HepG2 (cell line): Measurements from ENCODE around the gene HSD11B2. TPM values are rescaled to one million over a fixed set of nuclear protein-coding genes. Genes with fewer than 3 reads are reported as not detected.

ENCODE experiments used
- ATF7 ChIP-seq, 2 experiments: fragments of 450-650 bp in 1 of 2; sonication (generic) in 1 of 2; formaldehyde crosslinking in 1 of 2; IDR thresholded peaks; 2 replicates each; pipeline versions ENCODE4 v1.4.0 to v1.6.1; 2016 to 2020; ENCODE audit warnings: antibody characterized with exemption in 1 of 2, mild to moderate bottlenecking in 1 of 2, missing genetic modification reagents in 1 of 2
- CBX5 ChIP-seq: sonication (generic); formaldehyde crosslinking; IDR thresholded peaks from 2 replicates; pipeline ENCODE4 v1.4.0; 2020; ENCODE audit warnings: missing genetic modification reagents, borderline replicate concordance
- CREM ChIP-seq, 2 experiments: sonication (generic) in 1 of 2; formaldehyde crosslinking in 1 of 2; IDR thresholded peaks; 2 replicates each; pipeline versions ENCODE4 v1.4.0 to v1.6.1; 2016 to 2020; ENCODE audit warnings: antibody characterized with exemption in 1 of 2, mild to moderate bottlenecking in 1 of 2, missing genetic modification reagents in 1 of 2
- FOXP1 ChIP-seq, 2 experiments: fragments of 450-650 bp in 1 of 2; IDR thresholded peaks; 2 replicates each; pipeline ENCODE4 v1.6.1; 2017 to 2018; ENCODE audit warnings: antibody characterized with exemption in 1 of 2
- HOXA5 ChIP-seq: sonication (generic); formaldehyde crosslinking; IDR thresholded peaks from 2 replicates; pipeline ENCODE4 v1.4.0; 2020; ENCODE audit warnings: missing genetic modification reagents
- KDM2A ChIP-seq: sonication (generic); formaldehyde crosslinking; IDR thresholded peaks from 2 replicates; pipeline ENCODE4 v1.4.0; 2020; ENCODE audit warnings: low read depth, missing genetic modification reagents, borderline replicate concordance
- MTA3 ChIP-seq: sonication (generic); formaldehyde crosslinking; IDR thresholded peaks from 2 replicates; pipeline ENCODE4 v1.4.0; 2020; ENCODE audit warnings: missing genetic modification reagents
- NCOA1 ChIP-seq: sonication (generic); formaldehyde crosslinking; IDR thresholded peaks from 2 replicates; pipeline ENCODE4 v1.9.0; 2021; ENCODE audit warnings: missing genetic modification reagents
- NFYB ChIP-seq: sonication (generic); formaldehyde crosslinking; IDR thresholded peaks from 2 replicates; pipeline ENCODE4 v1.4.0; 2020; ENCODE audit warnings: missing genetic modification reagents
- PAWR ChIP-seq: sonication (generic); formaldehyde crosslinking; IDR thresholded peaks from 2 replicates; pipeline ENCODE4 v1.4.0; 2020; ENCODE audit warnings: missing genetic modification reagents, mild to moderate bottlenecking, borderline replicate concordance
- RAD21 ChIP-seq: fragments of 450-650 bp; formaldehyde crosslinking; IDR thresholded peaks from 2 replicates; pipeline ENCODE4 v1.5.0; 2020; ENCODE audit warnings: mild to moderate bottlenecking
- REL ChIP-seq: sonication (generic); formaldehyde crosslinking; conservative IDR thresholded peaks from 2 replicates; pipeline ENCODE4 v1.8.0; 2022; ENCODE audit warnings: mild to moderate bottlenecking, missing genetic modification reagents, moderate library complexity
- SKI ChIP-seq: fragments of 450-650 bp; IDR thresholded peaks from one replicate; pipeline ENCODE4 v1.6.1; 2018; ENCODE audit warnings: mild to moderate bottlenecking; ENCODE audit not compliant: partially characterized antibody
- SNAI1 ChIP-seq: sonication (generic); formaldehyde crosslinking; IDR thresholded peaks from 2 replicates; pipeline ENCODE4 v1.5.0; 2020; ENCODE audit warnings: mild to moderate bottlenecking, missing genetic modification reagents, borderline replicate concordance
- ZHX1 ChIP-seq: sonication (generic); formaldehyde crosslinking; IDR thresholded peaks from 2 replicates; pipeline ENCODE4 v1.8.1; 2022; ENCODE audit warnings: low read depth, mild to moderate bottlenecking, missing genetic modification reagents
- ZNF230 ChIP-seq: sonication (generic); formaldehyde crosslinking; IDR thresholded peaks from 2 replicates; pipeline ENCODE4 v1.4.0; 2020; ENCODE audit warnings: mild to moderate bottlenecking, missing genetic modification reagents
- ZNF367 ChIP-seq: sonication (generic); formaldehyde crosslinking; IDR thresholded peaks from 2 replicates; pipeline ENCODE4 v1.4.0; 2020; ENCODE audit warnings: missing genetic modification reagents, borderline replicate concordance
- ZNF446 ChIP-seq: sonication (generic); formaldehyde crosslinking; IDR thresholded peaks from 2 replicates; pipeline ENCODE4 v1.5.0; 2020; ENCODE audit warnings: mild to moderate bottlenecking, missing genetic modification reagents
- ZNF550 ChIP-seq: sonication (generic); formaldehyde crosslinking; IDR thresholded peaks from 2 replicates; pipeline ENCODE4 v1.4.0; 2020; ENCODE audit warnings: mild to moderate bottlenecking, missing genetic modification reagents, borderline replicate concordance
- ZNF616 ChIP-seq: sonication (generic); formaldehyde crosslinking; IDR thresholded peaks from 2 replicates; pipeline ENCODE4 v1.5.0; 2020; ENCODE audit warnings: low read depth, mild to moderate bottlenecking, missing genetic modification reagents
- ZNF674 ChIP-seq: sonication (generic); formaldehyde crosslinking; IDR thresholded peaks from 2 replicates; pipeline ENCODE4 v1.5.0; 2020; ENCODE audit warnings: low read depth, mild to moderate bottlenecking, missing genetic modification reagents
- ZNF878 ChIP-seq: sonication (generic); formaldehyde crosslinking; IDR thresholded peaks from 2 replicates; pipeline ENCODE4 v1.8.1; 2023; ENCODE audit warnings: mild to moderate bottlenecking, missing genetic modification reagents, moderate library complexity
- polyA plus RNA-seq, 8 experiments: library from polyadenylated mRNA; depleted of rRNA in 3 of 8; stranded (reverse) in 7 of 8; unstranded in 1 of 8; fragments of >200 nt; fragmentation: Illumina TruSeq in 4 of 8; extraction: Trizol in 4 of 8; gene quantifications; 2 replicates each; pipeline versions ENCODE4 v1.2.1 to v1.2.3, GENCODE V29; 2011 to 2016; ENCODE audit warnings: low read depth in 4 of 8, missing spikeins in 1 of 8, mixed read lengths in 1 of 8; ENCODE audit not compliant: insufficient read depth in 1 of 8
- total RNA-seq, 5 experiments: library from RNA; depleted of rRNA; stranded (reverse); fragments of >200 nt; fragmentation: Illumina TruSeq; extraction: Trizol; gene quantifications; 2 replicates each; pipeline ENCODE4 v1.2.3, GENCODE V29; 2016; ENCODE audit warnings: low read depth in 1 of 5
- TF ChIP-seq, protein P1 (sequence below): sonication (generic); formaldehyde crosslinking; IDR thresholded peaks from 2 replicates; pipeline ENCODE4 v1.4.0; 2020; ENCODE audit warnings: missing genetic modification reagents
- TF ChIP-seq, protein P2 (sequence below): sonication (generic); formaldehyde crosslinking; IDR thresholded peaks from 2 replicates; pipeline ENCODE4 v1.5.0; 2020; ENCODE audit warnings: missing genetic modification reagents

HSD11B2 gene
- total and polyA plus RNA-seq, 2 of the 13 experiments (the other 11 are each of a cell fraction or from before 2014, with no cell fraction given), result 8.9 to 13.6 TPM

DNA sequence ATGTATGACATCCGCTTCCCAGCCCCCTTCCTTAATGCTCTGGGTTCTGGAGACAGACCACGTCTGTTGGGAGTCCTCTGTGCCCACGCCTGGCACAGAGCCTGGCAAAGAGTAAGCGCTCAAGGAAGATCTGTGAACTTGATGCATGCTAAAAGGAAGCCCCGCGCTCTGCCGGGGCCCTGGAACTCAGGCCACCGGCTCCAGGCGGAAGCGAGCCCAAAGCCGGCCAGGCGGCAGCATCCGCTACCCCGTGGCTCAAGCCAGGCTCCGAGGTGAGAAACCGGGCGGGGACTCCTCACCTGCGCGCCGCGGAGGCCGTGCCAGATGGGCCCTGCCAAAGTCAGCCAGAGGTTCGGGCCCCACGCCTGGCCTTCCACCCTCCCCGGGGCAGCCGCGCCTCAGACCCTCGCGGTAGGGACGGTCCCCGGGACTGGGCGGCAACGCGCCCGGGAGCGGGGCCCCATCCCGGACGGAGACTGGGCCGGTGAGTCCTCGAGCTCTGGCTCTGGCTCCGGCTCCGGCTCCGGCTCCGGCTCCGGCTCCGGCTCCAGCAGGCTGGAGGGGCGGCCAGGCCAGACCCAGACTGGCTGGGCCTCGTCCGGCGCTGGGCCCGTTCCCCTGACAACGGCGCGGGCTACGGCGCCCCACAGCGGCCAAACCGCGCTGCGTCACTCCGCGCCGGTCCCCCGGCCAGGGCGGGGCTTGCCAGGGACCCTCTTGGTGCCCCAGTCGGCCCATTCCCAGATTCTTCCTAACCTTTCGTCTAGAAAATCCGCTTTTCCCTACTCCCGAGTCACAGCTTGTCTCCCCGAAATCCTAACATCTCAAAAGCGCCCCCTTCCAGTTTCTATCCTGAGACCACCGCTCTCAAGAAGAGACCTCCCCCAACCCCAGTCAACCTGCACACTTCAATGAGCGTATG lies 14.8 kb upstream of the HSD11B2 start, which contains the start of gene ZDHHC1 (continued):
- TF ChIP-seq, protein P1, sequence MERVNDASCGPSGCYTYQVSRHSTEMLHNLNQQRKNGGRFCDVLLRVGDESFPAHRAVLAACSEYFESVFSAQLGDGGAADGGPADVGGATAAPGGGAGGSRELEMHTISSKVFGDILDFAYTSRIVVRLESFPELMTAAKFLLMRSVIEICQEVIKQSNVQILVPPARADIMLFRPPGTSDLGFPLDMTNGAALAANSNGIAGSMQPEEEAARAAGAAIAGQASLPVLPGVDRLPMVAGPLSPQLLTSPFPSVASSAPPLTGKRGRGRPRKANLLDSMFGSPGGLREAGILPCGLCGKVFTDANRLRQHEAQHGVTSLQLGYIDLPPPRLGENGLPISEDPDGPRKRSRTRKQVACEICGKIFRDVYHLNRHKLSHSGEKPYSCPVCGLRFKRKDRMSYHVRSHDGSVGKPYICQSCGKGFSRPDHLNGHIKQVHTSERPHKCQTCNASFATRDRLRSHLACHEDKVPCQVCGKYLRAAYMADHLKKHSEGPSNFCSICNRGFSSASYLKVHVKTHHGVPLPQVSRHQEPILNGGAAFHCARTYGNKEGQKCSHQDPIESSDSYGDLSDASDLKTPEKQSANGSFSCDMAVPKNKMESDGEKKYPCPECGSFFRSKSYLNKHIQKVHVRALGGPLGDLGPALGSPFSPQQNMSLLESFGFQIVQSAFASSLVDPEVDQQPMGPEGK (CRISPR knock-in tag), result peak; percentile 73
- TF ChIP-seq ZNF367 (CRISPR knock-in tag) (peak; percentile 67; the same call in 1 of the 2 replicates), FOXP1 (IDR thresholded peaks at IDR 0.05) (no peak), FOXP1 (CRISPR knock-in tag; IDR thresholded peaks at IDR 0.05) (no peak), NCOA1 (CRISPR knock-in tag) (peak; percentile 69; the same call in 1 of the 2 replicates), NFYB (CRISPR knock-in tag) (no peak), SNAI1 (CRISPR knock-in tag) (no peak), REL (no peak), ZNF230 (CRISPR knock-in tag) (peak; percentile 65; the same call in 1 of the 2 replicates), ZHX1 (CRISPR knock-in tag) (no peak), ZNF616 (CRISPR knock-in tag) (0 out of 2 replicates have a peak, but pooled peaks have one; percentile 45), MTA3 (no peak), ZNF446 (no peak), ZNF674 (CRISPR knock-in tag) (no peak), PAWR (CRISPR knock-in tag) (no peak), KDM2A (CRISPR knock-in tag) (peak; percentile 77; the same call in 1 of the 2 replicates), SKI (peak; percentile 41), CREM (IDR thresholded peaks at IDR 0.05) (no peak), CREM (CRISPR knock-in tag; IDR thresholded peaks at IDR 0.05) (peak; percentile 23; the same call in 1 of the 2 replicates), CBX5 (no peak), RAD21 (peak; percentile 83), HOXA5 (CRISPR knock-in tag) (0 out of 2 replicates have a peak, but pooled peaks have one; percentile 18), ATF7 (IDR thresholded peaks at IDR 0.05) (no peak), ATF7 (CRISPR knock-in tag; IDR thresholded peaks at IDR 0.05) (peak; percentile 28; the same call in 1 of the 2 replicates), ZNF878 (CRISPR knock-in tag) (no peak), ZNF550 (CRISPR knock-in tag) (no peak)
- TF ChIP-seq, protein P2, sequence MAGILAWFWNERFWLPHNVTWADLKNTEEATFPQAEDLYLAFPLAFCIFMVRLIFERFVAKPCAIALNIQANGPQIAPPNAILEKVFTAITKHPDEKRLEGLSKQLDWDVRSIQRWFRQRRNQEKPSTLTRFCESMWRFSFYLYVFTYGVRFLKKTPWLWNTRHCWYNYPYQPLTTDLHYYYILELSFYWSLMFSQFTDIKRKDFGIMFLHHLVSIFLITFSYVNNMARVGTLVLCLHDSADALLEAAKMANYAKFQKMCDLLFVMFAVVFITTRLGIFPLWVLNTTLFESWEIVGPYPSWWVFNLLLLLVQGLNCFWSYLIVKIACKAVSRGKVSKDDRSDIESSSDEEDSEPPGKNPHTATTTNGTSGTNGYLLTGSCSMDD, result peak; percentile 86
